Activated naive CD8-positive, alpha-beta T cell (primary cell): ENCODE data around the gene FGF1.

ENCODE experiments used
- H3K27ac Mint-ChIP-seq: one replicate; pipeline ENCODE4 v1.8.0; 2021; ENCODE audit warnings: mixed read lengths
- H3K27me3 Mint-ChIP-seq: one replicate; pipeline ENCODE4 v1.8.0; 2021; ENCODE audit warnings: mixed read lengths
- H3K36me3 Mint-ChIP-seq: one replicate; pipeline ENCODE4 v1.8.0; 2021; ENCODE audit warnings: mixed read lengths
- H3K4me1 Mint-ChIP-seq: one replicate; pipeline ENCODE4 v1.8.0; 2021; ENCODE audit warnings: low read depth, mixed read lengths
- H3K4me3 Mint-ChIP-seq: one replicate; pipeline ENCODE4 v1.8.0; 2021; ENCODE audit warnings: mild to moderate bottlenecking, mixed read lengths
- H3K9me3 Mint-ChIP-seq: one replicate; pipeline ENCODE4 v1.8.0; 2021; ENCODE audit warnings: low read depth, mixed read lengths

FGF1 gene

GRCh38 chr5:142549834-142550233 lies 136.1 kb downstream of the FGF1 start:
- Mint-ChIP-seq H3K36me3 (no peaks in the 10 kb centered on the region), H3K27me3 (peaks cover 13% of the 10 kb centered on the region)

GRCh38 chr5:142548739-142549275 lies 137.1 kb downstream of the FGF1 start:
- H3K36me3 Mint-ChIP-seq, result no peaks in the 10 kb centered on the region
- peaks cover 13% of the 10 kb centered on the region for H3K27me3 Mint-ChIP-seq
- H3K4me3 Mint-ChIP-seq, result no peak overlapping the region
- H3K27ac Mint-ChIP-seq, result no peak overlapping the region
- H3K9me3 Mint-ChIP-seq, result no peaks in the 10 kb centered on the region
- peaks cover 8% of the 10 kb centered on the region for H3K4me1 Mint-ChIP-seq

More at GRCh38 chr5:142549834-142550233, 136.1 kb downstream of the FGF1 start:
- Mint-ChIP-seq H3K9me3 (no peaks in the 10 kb centered on the region), H3K4me1 (peaks cover 8% of the 10 kb centered on the region), H3K27ac (no peak overlapping the region), H3K4me3 (no peak overlapping the region)

- Mint-ChIP-seq H3K27me3 (peaks cover 13% of the 10 kb centered on the region), H3K4me3 (no peak overlapping the region), H3K9me3 (no peaks in the 10 kb centered on the region), H3K4me1 (peaks cover 8% of the 10 kb centered on the region), H3K36me3 (no peaks in the 10 kb centered on the region), H3K27ac (no peak overlapping the region)
Observed at GRCh38 chr5:142547445-142548380, 138.2 kb downstream of the FGF1 start.

- Mint-ChIP-seq H3K9me3 (no peaks in the 10 kb centered on the region), H3K4me3 (no peak overlapping the region), H3K36me3 (no peaks in the 10 kb centered on the region), H3K4me1 (peaks cover 5% of the 10 kb centered on the region), H3K27ac (no peak overlapping the region), H3K27me3 (peaks cover 7% of the 10 kb centered on the region)
Observed at GRCh38 chr5:142545650-142546322, 140.1 kb downstream of the FGF1 start.

- Mint-ChIP-seq H3K27me3 (peaks cover 4% of the 10 kb centered on the region), H3K4me3 (no peak overlapping the region), H3K36me3 (no peaks in the 10 kb centered on the region), H3K27ac (no peak overlapping the region), H3K9me3 (no peaks in the 10 kb centered on the region), H3K4me1 (peaks cover 5% of the 10 kb centered on the region)
Observed at GRCh38 chr5:142544946-142545649, 140.8 kb downstream of the FGF1 start.

- Mint-ChIP-seq H3K4me3 (no peak overlapping the region), H3K4me1 (peaks cover 3% of the 10 kb centered on the region), H3K27ac (no peak overlapping the region), H3K9me3 (no peaks in the 10 kb centered on the region), H3K36me3 (no peaks in the 10 kb centered on the region), H3K27me3 (peaks cover 1% of the 10 kb centered on the region)
Observed at GRCh38 chr5:142544071-142544753, 141.7 kb downstream of the FGF1 start.

GRCh38 chr5:142542906-142543305 lies 143.0 kb downstream of the FGF1 start:
- H3K27ac Mint-ChIP-seq, result no peak overlapping the region
- H3K4me3 Mint-ChIP-seq, result no peak overlapping the region
- peaks cover 6% of the 10 kb centered on the region for H3K4me1 Mint-ChIP-seq
- no peaks in the 10 kb centered on the region for H3K9me3 Mint-ChIP-seq
- peaks cover 1% of the 10 kb centered on the region for H3K27me3 Mint-ChIP-seq
- no peaks in the 10 kb centered on the region for H3K36me3 Mint-ChIP-seq
